CD4-positive, alpha-beta T cell treated with Interleukin-17A for 1 hour (primary cell): ENCODE data around the gene MRM2.
A peak's percentile ranks its signal among the peaks of the same experiment; 100 is the strongest.

Experiments used
- DNase-seq: peaks from one replicate; pipeline ENCODE4 v3.0.0-alpha.2; 2020

MRM2 gene

GRCh38 chr7:2245883-2246675 lies 4.1 kb upstream of the MRM2 start:
- DNase-seq: no peak

DNA sequence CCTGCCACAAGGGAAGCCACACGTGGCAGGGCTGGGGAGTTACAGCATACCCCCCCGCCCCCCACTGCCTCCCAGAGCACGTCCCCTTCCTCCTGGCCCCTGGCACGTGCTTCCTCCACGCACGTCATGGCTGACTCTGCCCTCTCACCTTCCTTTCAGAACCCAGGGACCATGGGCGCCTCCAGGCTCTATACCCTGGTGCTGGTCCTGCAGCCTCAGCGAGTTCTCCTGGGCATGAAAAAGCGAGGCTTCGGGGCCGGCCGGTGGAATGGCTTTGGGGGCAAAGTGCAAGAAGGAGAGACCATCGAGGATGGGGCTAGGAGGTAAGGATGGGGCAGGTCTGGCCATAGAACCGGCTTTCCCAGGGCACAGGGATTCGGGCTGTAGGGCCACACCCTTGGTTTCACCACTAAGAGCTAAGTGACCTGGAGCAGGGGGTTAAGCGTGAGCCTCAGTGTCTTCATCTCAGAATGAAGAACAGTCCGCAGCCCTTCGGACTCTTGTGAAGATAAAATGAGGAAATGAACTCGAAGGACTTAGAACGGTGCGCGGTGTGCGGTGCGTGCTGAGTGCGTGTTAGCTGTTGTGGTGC lies 2.5 kb upstream of the MRM2 start:
- no peak for DNase-seq

- no peak for DNase-seq
Observed at GRCh38 chr7:2243458-2243857, 1.5 kb upstream of the MRM2 start.

- peak; percentile 16 for DNase-seq
Observed at GRCh38 chr7:2242541-2243429, 780 bp upstream of the MRM2 start.

GRCh38 chr7:2239242-2239641 lies 2.8 kb downstream of the MRM2 start:
- no peak for DNase-seq

- peak; percentile 34 for DNase-seq
Observed at GRCh38 chr7:2237109-2237602, 4.8 kb downstream of the MRM2 start.

- DNase-seq: no peak
Observed at GRCh38 chr7:2233926-2234325, 8.1 kb downstream of the MRM2 start.

DNA sequence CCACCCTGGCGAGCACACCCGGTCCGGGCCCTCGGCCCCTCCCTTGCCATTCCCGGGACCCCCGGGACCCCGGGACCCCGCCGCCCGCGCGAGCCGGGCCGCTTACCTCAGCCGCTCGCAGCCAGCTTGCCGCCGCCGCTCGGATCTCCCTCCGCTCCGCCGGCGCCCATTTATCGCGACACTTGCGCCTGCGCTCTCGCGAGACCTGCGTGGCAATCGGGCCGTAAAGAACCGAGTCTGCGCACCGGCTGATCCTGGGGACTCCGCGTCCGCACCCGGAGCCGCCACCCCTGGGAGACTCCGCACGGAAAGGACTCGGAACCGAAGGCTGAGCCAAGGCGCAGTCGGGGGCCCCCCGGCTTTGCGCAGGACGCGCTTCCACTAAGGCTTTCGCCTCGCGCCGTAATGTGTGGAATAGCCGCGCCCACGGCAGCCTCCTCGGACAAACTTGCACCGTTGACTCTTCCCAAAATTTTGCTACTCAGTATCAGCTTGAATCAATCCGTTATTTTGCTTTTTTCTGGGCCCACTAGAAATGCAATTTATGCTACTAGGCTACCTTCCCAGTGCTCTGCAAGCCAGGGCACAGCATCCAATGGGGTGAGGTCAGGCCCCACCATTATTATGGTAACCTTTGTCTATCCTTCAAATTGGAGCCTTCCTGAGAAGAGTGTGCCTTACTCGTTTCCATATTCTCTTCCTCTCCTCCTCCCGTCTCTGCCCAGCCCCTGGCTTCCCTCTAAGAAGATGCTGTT lies 9.1 kb downstream of the MRM2 start, which contains the start of gene MAD1L1:
Gene MAD1L1 (minus strand): TSS at position 180 of the 755 bp plus-strand sequence. CDS start 2,812 bp downstream, outside the sequence.
- peak; percentile 90 for DNase-seq

GRCh38 chr7:2231992-2232765 lies 9.8 kb downstream of the MRM2 start:
- peak; percentile 19 for DNase-seq

GRCh38 chr7:2230882-2231281 lies 11.1 kb downstream of the MRM2 start:
- DNase-seq: no peak

GRCh38 chr7:2230226-2230625 lies 11.8 kb downstream of the MRM2 start:
- no peak for DNase-seq

GRCh38 chr7:2229467-2229866 lies 12.5 kb downstream of the MRM2 start:
- no peak for DNase-seq

GRCh38 chr7:2228921-2229320 lies 13.1 kb downstream of the MRM2 start:
- DNase-seq: no peak

DNA sequence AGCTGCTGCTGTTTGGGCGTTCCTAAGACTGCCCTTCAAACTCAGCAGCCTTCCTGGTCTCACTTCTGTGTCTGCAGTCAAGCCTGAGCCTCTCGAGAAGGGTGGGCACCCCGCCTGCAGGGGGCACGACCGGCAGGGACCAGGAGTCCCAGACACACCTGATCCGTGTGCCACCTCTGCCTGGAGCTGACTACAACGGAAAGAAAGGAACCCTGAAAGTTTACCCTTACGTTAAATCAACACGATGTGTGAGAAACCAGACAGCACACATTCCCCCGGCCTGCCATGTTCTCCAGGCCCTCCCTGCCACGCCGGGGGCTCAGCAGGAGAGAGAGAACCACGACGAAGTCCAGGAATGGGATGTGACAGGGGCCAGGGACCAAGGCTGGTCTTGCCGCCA lies 14.3 kb downstream of the MRM2 start:
- DNase-seq: no peak

DNA sequence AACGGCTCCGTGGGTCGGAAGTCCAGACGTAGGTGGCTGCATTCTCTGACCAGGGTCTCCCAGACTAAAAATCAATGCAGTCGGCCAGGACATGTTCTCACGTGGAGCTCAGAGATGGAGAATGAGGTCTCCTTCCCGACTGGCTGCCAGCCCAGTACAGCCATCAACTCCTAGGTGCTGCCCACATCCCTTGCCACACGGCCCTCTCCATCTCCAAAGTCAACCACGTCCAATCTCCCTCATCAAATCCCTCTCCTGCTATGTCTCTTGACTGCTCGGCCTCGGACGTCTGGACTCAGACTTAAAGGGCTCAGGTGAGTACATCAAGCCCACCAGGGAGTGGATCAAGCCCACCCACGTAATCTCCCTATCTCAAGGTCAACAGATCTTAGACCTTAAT lies 16.2 kb downstream of the MRM2 start:
- DNase-seq: no peak

- no peak for DNase-seq
Observed at GRCh38 chr7:2225336-2225735, 16.7 kb downstream of the MRM2 start.

DNA sequence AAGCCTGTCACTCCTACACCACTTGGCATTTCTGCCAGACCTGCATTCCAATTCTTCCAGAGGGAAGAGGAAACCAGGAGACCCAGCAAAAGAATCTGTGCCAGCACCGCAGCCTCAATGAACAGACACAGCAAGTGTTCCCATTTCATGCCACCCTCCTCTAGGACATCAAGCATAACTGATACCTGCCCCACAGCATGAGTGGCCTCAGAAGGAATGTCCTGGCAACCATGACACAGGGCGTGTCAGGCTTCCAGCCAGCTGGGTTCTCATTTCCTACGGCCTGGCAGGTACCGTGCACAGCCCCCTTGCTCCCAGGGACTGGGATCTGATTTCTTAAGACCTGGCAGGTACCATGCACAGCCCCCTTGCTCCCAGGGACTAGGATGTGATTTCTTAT lies 17.1 kb downstream of the MRM2 start:
- DNase-seq: no peak

GRCh38 chr7:2224491-2224928 lies 17.5 kb downstream of the MRM2 start:
- DNase-seq: no peak

DNA sequence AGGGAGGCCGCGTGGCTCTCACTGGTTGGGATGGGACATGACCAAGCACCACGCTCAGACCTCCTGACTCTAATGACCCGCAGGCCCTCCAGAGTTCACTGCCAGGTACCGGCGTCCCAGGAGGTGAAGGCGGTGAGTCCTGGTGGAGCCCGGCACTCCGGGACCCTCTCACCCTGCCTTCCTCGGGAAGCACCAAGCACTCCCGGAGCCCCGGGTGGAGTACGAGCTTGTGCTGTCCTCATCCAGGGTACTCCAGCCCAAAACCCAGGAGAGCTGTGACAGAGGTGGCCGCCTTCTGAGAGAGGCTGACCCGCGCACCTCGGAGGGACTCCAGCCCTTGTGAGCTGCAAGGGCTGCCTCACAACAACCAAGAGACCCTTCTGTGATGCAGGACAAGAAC lies 18.7 kb downstream of the MRM2 start:
- no peak for DNase-seq

DNA sequence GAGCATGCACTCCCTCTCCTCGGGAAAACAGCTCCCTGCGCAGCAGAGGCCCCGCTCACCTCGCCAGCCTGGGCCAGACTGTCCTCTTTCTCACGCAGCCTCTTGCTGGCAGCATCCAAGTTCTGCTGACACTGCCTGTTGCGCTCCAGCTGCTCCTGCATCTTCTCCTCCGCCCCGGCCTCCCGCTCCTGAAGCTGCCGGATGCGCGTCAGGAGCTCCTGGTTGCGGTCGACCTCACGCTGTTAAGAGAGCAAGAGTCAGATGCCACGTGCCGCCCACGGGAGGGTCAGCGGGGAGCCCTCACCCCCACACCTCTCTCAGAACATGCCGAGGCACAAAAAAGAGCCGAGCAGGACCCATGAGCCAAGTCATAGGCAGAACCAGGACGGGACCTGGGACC lies 19.5 kb downstream of the MRM2 start:
- no peak for DNase-seq

GRCh38 chr7:2220954-2221353 lies 21.1 kb downstream of the MRM2 start:
- DNase-seq: no peak

GRCh38 chr7:2220506-2220905 lies 21.5 kb downstream of the MRM2 start:
- DNase-seq: no peak
